Activated CD4-positive, alpha-beta T cell treated with anti-CD3 and anti-CD28 coated beads, Interleukin-2, amount 50 U/mL, for 16 hours (primary cell): Measurements from ENCODE around the gene LZTS2.
"Not testable (repeated sequence)": the region's sequence is repeated elsewhere in the genome, so short reads cannot be mapped to it uniquely, and the experiment has no call there.

Experiments used
- DNase-seq: peaks from one replicate; pipeline ENCODE4 v3.0.0-alpha.2; 2020

The LZTS2 gene

GRCh38 chr10:100999742-101000126, at the start of gene LZTS2:
Gene LZTS2, plus strand, starts transcription at chr10:100999808. Its CDS starts 2,731 bp downstream, at chr10:101002539.
- no peak for DNase-seq

DNA sequence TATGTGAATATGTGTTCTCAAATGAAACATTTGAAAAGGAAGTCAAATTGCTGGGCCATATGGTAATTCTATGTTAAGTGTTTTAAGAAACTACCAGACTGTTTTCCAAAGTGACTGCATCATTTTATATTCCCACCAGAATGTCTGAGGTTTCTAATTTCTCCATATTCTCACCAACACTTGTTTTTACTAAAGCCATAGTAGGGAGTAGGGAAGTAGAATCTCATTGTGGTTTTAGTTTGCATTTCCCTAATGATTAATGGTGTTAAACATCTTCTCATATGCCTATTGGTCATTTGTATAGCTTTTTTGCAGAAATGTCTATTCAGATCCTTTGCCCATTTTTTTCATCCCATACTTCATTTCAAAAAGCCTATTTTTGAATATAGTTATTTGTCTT, 39.4 kb upstream of the LZTS2 start:
- DNase-seq: no peak

DNA sequence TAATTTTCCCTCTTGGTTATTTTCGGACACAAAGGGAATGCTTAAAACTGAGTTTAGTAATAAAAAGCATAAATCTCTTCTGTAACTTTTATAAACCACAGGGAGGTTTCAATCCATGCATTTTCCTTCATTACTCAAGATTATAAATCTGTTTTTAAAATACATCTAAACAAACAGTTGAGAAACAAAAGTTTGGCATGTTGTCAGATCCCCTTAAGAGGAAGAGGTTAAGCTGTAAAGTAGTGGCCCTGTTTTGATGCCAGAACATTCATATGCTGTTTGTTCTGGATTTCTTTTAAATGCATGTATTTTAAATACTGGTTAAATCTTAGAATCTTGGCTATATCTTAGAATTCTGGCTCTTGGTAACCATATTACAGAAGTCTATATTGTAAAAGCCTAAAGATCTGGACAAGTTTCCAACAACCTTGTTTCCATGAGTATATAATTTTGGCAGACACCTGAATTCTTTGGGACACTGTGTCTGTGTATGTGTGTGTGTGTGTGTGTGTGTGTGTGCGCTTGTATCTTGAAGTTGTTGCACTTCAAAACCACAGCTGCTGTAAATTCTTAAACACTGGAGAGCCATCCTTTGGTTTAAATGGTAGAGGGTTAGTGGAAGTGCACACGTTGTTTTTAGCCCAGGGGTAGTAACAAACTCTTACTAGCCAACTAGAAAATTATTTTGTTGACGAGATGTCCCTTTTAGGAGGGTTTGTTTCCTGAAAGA, 37.1 kb upstream of the LZTS2 start:
- DNase-seq: no peak

DNA sequence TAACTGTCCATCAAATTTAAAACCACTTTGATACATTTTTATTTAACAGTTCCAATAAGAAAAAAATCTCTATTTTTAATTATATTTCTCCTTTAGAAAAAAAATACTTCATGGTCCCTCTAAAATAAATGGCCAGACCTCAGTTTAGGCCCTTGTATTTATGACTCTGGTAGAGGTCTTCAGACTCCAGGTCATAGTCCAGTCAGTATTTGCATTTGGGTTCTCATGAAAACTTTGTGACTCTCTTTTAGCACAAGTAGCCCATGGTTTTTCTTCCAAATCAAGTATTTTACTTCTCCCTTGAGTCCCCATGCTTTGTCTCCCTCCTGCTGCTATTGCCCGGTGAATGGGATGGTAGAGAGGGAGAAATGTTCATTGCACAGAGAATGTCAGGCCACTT, 35.8 kb upstream of the LZTS2 start:
- DNase-seq: no peak

DNA sequence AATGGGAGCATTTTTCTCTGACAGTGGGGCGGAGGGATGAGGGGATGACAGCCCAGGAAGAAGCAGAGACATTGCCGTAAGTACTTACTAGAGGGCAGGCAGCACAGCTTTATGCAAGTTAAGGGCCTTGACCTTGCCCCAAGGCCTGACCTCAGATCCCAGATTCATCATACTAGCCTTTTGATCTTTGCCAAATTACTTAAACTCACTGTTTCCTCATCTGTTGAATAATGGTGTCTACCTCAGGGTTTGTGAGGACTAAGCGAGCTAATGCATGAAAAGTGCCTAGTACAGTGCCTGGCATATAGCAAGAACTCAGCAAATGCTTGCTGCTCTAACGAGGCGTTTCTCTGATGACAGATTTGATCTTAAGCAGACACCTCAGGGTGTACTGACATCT, 33.8 kb upstream of the LZTS2 start:
- DNase-seq: no peak

GRCh38 chr10:100966887-100967286, 32.7 kb upstream of the LZTS2 start:
- DNase-seq: no peak

GRCh38 chr10:100967332-100967731, 32.3 kb upstream of the LZTS2 start:
- no peak for DNase-seq

GRCh38 chr10:100968062-100968736, 31.4 kb upstream of the LZTS2 start:
- DNase-seq: no peak

GRCh38 chr10:100968863-100969186, 30.8 kb upstream of the LZTS2 start:
- DNase-seq: no peak

- DNase-seq: peak; percentile 14
Measured at GRCh38 chr10:100969187-100970075, 30.2 kb upstream of the LZTS2 start, which contains the start of gene SEMA4G. Gene SEMA4G, plus strand, starts transcription at chr10:100969504. Its CDS starts 3,409 bp downstream, at chr10:100972913.

GRCh38 chr10:100970076-100970913, 29.3 kb upstream of the LZTS2 start:
- no peak for DNase-seq

- no peak for DNase-seq
Measured at GRCh38 chr10:100970914-100971811, 28.4 kb upstream of the LZTS2 start.

- no peak for DNase-seq
Measured at GRCh38 chr10:100972115-100972903, 27.3 kb upstream of the LZTS2 start.

GRCh38 chr10:100972904-100973535, 26.6 kb upstream of the LZTS2 start:
- DNase-seq: no peak

DNA sequence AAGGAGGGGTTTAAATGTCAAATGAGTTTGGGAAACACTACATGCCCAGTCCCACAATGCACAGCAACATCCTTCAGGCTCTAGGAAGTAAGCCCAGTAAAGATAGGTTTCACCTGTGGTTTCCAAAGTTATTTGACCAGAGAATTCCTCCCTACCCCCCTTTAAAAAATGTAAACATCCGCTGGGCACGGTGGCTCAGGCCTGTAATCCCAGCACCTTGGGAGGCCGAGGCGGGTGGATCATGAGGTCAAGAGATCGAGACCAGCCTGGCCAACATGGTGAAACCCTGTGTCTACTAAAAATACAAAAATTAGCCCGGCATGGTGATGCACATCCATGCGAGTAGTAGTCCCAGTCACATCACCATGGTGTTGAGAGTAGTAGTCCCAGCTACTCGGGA, 24.2 kb upstream of the LZTS2 start:
- not testable (repeated sequence) for DNase-seq

- DNase-seq: no peak
Measured at GRCh38 chr10:100976906-100977305, 22.7 kb upstream of the LZTS2 start.

GRCh38 chr10:100977436-100977835, 22.2 kb upstream of the LZTS2 start:
- no peak for DNase-seq

GRCh38 chr10:100978121-100978900, 21.3 kb upstream of the LZTS2 start:
- DNase-seq: no peak

- DNase-seq: no peak
Measured at GRCh38 chr10:100978901-100979195, 20.8 kb upstream of the LZTS2 start.
